ENCODE measurements around the gene TMEM220.
"Not testable (repeated sequence)": the region's sequence is repeated elsewhere in the genome, so short reads cannot be mapped to it uniquely, and the experiment has no call there.

DNA sequence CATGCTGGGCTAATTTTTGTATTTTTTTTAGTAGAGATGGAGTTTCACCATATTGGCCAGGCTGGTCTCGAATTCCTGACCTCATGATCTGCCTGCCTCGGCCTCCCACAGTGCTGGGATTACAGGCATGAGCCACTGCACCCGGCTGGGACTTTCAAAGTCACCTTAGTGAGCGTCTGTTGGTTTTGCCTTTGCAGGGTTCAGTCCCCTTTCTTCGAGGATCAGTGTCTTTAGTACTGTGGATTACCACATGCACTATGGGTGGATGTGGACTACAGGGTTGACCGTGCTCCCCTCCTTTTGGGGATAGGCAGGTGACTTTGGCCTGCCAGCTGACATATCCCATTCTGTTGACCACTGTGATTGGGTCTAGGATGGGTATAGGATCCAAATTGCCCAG, 2.3 kb upstream of the TMEM220 start:
- TF ChIP-seq, protein P1, sequence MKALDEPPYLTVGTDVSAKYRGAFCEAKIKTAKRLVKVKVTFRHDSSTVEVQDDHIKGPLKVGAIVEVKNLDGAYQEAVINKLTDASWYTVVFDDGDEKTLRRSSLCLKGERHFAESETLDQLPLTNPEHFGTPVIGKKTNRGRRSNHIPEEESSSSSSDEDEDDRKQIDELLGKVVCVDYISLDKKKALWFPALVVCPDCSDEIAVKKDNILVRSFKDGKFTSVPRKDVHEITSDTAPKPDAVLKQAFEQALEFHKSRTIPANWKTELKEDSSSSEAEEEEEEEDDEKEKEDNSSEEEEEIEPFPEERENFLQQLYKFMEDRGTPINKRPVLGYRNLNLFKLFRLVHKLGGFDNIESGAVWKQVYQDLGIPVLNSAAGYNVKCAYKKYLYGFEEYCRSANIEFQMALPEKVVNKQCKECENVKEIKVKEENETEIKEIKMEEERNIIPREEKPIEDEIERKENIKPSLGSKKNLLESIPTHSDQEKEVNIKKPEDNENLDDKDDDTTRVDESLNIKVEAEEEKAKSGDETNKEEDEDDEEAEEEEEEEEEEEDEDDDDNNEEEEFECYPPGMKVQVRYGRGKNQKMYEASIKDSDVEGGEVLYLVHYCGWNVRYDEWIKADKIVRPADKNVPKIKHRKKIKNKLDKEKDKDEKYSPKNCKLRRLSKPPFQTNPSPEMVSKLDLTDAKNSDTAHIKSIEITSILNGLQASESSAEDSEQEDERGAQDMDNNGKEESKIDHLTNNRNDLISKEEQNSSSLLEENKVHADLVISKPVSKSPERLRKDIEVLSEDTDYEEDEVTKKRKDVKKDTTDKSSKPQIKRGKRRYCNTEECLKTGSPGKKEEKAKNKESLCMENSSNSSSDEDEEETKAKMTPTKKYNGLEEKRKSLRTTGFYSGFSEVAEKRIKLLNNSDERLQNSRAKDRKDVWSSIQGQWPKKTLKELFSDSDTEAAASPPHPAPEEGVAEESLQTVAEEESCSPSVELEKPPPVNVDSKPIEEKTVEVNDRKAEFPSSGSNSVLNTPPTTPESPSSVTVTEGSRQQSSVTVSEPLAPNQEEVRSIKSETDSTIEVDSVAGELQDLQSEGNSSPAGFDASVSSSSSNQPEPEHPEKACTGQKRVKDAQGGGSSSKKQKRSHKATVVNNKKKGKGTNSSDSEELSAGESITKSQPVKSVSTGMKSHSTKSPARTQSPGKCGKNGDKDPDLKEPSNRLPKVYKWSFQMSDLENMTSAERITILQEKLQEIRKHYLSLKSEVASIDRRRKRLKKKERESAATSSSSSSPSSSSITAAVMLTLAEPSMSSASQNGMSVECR (CRISPR knock-in tag; IDR thresholded peaks at IDR 0.05): not testable (repeated sequence)
- TF ChIP-seq, protein P2, sequence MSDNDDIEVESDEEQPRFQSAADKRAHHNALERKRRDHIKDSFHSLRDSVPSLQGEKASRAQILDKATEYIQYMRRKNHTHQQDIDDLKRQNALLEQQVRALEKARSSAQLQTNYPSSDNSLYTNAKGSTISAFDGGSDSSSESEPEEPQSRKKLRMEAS (CRISPR knock-in tag; IDR thresholded peaks at IDR 0.05): not testable (repeated sequence)
- TF ChIP-seq, protein P3, sequence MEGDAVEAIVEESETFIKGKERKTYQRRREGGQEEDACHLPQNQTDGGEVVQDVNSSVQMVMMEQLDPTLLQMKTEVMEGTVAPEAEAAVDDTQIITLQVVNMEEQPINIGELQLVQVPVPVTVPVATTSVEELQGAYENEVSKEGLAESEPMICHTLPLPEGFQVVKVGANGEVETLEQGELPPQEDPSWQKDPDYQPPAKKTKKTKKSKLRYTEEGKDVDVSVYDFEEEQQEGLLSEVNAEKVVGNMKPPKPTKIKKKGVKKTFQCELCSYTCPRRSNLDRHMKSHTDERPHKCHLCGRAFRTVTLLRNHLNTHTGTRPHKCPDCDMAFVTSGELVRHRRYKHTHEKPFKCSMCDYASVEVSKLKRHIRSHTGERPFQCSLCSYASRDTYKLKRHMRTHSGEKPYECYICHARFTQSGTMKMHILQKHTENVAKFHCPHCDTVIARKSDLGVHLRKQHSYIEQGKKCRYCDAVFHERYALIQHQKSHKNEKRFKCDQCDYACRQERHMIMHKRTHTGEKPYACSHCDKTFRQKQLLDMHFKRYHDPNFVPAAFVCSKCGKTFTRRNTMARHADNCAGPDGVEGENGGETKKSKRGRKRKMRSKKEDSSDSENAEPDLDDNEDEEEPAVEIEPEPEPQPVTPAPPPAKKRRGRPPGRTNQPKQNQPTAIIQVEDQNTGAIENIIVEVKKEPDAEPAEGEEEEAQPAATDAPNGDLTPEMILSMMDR (IDR thresholded peaks at IDR 0.05 in 2 of 3, conservative IDR thresholded peaks at IDR 0.05 in 1 of 3; ENCODE audit: insufficient read depth in 2 of 3, low read depth in 1 of 3, low read length in 3 of 3): not testable (repeated sequence)
- TF ChIP-seq SIN3A (IDR thresholded peaks at IDR 0.05; ENCODE audit: borderline replicate concordance in 2 of 2, control insufficient read depth in 1 of 2, low read depth in 2 of 2, low read length in 2 of 2); PHF20 (IDR thresholded peaks at IDR 0.05; ENCODE audit: partially characterized antibody); MAFK (IDR thresholded peaks at IDR 0.05; ENCODE audit: low read length); MTA2 (IDR thresholded peaks at IDR 0.05; ENCODE audit: low read depth): not testable (repeated sequence)

All from K562 (cell line).